ENCODE data around the gene NCS1.

NCS1 gene

DNA sequence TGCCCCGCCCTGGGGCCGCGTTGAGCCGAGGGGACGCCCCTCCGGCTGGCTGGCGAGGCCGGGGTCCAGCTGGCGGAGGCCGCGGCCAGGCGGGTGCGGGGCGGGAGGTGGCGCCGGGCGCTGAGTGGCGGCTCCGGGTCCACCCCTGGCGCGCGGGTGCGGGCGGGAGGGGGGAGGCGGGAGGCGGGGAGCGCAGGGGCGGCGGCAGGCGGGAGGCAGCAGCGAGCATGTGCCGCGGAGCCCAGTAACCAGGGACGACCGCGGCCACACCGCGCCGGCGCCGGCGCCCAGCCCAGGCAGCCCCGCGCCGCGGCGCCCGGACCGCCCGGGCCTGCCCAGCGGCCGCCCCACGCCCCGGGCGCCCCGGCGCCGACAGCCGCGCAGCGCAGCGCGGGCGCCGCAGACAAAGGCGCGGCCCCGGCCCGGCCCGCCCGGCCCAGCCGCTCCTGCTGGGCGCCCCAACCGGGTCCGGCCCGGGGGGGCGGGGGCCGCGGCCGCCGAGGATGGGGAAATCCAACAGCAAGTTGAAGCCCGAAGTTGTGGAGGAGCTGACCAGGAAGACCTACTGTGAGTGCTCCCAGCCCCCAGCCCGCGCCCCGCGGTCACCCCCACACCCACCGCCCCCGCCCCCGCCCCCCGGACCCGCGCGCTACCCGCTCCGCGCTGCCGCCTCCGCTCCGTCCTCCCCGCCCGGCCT, at the start of gene NCS1:
TSS of gene NCS1 (plus strand) at position 244 of the 697 bp plus-strand sequence. CDS start at position 504, 260 bp downstream.
- DNase-seq: peak; percentile 70

DNA sequence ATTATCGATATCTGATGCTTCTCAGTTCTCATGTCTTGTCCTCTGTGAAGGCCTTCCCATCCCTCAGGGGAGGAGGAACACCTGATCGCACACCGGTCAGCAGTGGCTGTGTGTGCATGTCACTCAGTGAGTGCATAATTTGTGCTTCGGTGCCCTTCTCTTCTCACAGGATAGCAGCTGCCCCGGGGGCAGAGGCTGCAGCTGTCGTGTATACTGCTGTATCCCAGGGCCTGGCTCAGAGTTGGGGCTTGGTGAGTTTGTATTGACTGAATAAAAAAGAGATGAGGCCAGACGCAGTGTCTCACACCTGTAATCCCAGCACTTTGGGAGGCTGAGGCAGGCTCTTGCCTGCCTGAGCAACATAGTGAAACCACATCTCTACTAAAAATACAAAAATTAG, 49.7 kb upstream of the NCS1 start:
- DNase-seq: peak; percentile 64

DNA sequence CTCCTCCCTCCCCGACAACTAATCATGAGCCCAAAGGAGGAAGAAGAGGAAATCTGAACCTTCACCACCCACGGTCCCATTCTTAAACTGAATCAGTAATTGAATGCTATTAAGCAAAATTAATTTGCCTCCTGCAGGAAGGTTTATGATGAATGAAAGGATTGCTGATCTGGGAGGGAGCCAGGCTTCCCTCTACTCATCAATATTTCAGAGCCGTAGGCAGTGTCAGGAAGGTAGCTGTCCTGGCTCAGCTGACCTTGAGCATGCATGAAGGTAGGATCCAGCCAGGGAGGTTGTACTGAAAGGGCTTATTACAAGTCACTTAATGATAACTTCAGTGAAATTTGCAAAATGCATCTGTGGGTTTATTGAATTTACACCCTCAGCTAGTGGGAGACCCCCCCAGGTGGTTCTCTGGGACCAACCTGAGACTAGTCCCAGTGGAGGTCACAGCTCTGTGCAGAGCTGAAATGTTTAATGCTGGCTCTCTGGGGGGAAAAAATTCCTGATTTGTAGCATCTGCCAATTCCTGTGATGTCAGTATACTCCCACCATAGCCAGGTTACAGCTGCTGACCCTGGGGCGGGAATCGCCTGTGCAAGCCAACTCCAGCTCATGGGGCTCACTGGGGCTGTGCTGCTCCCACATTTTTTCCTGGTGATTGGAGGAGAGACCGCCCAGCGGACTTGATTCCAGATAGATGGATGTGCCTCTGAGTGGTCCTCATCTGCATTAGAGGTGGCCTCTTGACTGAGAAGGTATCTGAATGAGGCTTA, 47.9 kb upstream of the NCS1 start:
- no peak for DNase-seq

DNA sequence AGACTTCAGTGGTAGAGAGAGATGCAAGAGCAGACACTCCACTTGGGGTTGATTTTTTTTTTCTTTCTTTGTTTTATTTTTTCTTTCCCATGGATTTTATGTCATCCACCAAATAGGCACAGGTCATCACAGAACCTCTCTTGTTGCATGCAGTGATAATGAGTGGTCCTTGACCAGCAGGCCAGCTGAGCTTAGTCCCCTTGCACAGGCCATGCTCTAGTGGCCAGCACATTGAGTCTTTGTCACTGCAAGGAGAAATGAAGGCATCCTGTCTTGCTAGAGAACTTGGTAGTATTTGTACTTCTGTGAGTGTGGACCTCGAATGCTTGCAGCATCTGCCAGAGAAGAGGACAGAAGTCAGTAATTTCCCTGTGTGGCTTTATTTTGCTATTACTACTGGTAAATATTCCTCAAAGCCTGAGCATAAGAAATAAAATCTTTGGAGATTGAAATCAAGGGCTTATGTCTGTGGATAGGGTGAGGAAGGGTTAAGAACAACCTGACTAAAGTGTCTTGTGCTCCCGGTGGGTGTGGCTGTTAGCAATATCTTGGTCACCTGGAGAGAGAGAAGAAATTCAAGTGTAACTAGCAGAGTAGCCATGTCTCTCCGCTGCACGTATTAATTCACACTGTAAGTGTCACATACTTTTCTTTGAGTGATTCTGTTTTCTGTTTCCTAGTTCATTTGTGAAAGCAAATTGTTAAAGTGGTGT, 45.3 kb upstream of the NCS1 start:
- DNase-seq: no peak

DNA sequence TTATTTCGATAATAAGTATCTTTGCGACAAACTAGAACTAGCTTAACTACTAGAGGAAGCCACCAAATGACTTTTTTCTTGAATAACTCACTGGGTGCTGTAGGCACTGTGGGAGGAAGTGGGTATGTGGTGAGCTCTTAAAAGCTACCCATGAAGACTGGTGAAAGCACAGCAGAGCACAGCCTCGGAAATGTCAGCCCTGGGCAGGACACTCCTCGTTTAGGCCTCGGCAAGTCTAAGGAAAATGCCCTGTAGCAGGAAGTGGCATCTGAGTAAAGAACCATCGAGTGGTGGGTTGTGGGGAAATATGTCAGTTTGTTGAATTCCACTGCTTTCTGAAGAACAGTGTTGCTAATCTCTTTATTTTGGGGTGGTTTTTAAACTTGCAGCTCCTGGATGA, 44.0 kb upstream of the NCS1 start:
- no peak for DNase-seq

DNA sequence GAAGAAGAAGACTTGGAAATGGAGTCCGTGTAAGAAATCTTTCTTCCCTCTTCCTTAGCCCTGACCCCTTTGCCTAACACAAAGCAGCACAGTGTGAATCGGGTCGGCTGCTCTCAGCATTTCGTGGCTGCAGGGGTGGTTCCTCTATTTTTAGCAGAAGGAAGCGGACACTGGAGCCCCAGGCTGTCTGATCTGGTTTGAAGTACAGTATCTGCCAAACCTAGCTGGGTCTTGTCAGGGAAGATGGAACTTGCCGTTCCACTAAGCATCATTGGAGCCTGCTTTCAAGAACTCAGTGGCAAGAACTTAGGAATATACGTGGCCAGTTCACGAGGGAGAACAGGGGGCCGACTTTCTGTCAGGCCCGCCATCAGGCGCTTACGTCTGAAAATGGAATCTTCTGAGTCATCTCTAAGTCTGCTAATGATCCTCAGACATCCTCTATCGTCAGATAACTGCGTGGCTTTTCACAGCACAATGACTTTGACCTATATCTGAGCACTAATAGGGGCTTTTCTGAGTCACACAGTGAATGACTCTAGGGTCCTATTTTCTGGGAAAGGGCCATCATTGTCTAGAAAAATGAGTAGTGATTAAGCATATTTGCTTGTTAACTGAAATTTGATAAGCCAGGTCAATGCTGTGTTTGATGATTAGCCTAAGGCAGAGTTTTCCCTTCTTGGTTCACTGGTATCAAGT, 43.3 kb upstream of the NCS1 start:
- DNase-seq: no peak

DNA sequence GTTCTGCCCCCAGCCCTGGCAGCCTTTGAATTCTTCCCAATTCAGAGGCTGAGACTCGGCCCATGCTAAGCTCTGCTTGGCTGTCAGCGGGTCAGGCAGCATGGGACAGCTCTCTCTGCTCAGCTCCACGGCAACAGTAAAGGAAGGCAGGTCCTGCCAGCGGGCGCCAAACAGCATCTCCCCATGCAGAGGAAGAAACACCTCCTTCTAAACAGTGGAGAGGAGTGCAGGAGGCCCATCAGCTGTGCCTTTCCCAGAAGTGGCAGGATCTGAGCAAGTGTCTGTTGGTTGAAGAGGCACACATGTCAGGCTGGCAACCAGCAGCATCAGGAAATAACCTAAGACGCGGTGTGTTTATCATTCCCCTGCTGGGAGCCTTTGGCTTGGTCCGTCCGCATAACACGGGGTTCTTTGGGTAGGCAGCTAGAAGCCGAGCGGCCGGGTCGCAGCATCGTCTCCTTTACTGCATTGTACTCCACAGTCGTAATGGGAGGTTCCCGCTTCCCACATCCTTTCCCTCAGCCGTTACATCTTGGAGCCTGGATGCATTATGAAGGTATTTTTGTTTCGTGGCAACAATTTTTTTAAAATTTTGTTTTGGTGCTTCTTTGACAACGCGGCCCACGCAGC, 42.7 kb upstream of the NCS1 start:
- no peak for DNase-seq

DNA sequence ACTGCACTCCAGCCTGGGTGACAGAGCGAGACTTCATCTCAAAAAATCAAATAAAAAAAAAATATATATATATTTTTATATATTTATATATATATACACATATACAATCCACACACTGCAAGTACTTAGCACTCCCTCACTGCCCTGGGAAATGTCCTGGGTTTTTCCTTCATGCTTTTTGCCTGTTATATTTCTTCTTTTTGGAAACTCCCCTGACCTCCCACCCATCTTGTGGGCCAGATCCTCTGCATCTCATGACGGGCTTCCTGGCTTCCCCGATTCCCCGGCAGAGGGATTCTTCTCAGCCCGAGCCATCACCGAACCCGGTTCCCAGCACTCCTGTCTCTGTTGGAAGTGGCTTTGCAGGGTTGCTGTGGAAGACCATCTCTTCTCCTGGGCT, 39.5 kb upstream of the NCS1 start:
- DNase-seq: no peak

DNA sequence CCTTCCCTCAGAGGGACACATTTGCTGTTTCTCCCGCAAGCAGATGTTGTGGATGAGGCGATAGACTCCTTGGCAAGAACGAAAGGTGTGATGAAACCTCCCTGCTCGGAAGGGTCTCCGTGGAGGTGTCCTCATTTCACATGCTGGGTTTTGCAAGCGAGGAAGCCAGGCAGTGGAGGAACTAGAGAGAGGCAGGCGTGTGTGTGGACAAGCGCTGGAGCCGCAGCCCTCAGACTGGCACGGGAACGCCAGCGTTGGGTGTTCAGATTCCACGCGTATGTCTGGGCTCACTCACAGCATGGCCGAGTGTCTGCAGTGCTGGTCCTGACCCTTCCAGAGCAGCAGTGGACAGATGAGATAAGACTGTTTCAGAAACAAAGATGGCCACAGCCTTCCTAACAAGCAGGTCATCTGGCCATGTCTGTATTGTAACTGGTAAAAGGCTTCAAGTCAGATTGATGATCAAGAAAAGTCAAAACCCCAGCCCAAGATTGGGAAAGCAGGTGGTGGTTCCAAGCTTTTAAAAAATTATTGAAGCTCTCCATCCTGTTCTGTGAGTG, 35.0 kb upstream of the NCS1 start:
- DNase-seq: no peak

DNA sequence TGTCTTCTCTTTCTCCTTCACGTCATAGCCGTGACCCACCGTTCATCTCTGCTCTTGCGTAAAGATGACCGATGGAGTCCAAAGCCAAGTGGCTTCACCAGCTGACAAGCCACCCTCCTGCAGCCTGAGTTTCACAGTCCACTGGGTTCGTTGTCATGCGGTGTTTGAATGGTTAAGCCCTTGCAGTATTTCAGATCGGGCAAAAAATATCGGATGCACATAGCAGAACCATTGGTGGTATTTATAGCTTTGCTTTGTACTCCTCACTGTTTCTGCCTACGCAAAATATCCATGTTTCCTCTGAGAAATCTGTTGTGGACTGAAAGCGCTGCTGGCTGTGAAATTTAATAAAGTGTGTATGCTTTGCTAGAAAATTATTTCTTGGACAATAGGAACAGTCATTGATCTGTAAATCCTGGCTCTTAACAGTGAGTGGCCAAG, 34.5 kb upstream of the NCS1 start:
- DNase-seq: no peak

DNA sequence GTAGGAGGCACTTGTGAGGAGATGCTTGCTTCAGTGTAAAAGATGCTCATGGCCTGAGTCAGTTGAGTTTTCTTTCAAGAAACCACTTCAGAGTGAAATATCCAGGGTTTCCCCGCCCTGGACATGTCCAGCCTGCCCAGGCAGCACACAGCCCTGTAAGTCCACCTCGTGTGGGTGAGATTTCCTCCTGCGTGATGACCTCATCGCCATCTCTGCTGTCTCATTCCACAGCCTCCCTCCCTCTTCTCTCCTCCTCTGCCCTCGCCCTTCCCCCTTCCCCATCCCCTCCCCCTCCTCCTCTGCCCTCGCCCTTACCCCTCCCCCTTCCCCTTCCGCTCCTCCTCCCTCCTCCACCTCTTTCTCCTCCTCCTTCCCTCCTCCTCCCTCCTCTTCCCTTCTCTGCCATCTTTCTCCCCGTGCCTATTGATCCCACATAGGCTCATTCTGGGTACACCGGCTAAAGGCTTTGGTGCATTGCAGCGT, 34.0 kb upstream of the NCS1 start:
- DNase-seq: no peak

DNA sequence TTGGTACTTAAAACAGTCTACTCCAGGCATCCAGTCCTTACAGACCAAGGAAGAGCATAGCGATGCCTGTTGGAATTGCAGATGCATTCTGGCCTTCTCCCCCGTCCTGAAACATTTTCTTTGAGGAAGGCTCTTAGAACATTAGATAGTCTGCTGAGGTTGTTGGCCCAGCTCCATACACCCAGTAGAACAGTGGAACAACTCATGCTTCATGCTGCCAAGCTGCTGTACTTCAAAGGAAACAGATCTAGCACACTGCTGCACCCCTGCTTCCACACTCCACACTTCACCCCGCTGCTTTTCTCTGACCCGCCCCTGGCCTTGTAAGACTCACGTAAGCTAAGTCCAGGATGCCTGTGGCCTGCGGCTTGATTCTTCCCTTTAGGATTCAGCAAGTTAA, 33.4 kb upstream of the NCS1 start:
- no peak for DNase-seq

DNA sequence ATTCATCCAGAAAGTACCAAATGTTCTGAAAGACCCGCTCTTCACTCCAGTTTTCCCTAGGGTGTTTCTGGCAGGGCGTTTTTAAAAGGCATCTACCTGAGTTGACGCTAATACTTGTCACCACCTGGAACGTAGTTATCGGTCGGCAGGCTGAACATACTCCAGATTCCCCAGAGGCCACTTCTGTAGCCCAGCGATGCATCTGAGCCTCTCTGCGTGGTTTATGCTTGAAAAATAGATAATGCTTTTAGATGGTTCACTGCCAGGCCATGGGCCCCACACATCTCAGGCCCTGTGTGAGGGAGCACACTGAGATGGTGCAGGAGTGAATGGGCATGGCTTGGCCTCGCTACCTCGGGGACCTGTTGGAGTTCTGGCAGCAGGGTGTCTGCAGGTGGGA, 33.0 kb upstream of the NCS1 start:
- DNase-seq: peak; percentile 61

DNA sequence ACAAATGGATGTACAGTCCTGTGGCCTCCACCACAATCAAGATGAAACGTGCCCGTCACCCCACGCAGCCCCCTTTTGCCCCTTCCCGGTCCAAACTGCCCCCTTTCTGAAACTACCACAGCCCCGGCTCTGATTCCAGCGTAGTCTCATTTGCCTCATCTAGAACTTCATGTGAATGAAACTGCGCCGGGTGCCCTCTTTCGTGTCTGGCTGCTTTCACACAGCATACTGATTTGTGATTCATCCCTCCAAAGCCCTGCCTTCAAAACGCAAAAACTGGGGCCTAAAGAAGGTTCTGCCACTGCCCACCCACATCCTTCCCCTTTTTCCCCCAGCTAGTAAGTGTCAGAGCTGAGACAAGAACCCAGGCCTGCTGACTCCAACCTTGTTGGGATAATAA, 31.5 kb upstream of the NCS1 start:
- no peak for DNase-seq

DNA sequence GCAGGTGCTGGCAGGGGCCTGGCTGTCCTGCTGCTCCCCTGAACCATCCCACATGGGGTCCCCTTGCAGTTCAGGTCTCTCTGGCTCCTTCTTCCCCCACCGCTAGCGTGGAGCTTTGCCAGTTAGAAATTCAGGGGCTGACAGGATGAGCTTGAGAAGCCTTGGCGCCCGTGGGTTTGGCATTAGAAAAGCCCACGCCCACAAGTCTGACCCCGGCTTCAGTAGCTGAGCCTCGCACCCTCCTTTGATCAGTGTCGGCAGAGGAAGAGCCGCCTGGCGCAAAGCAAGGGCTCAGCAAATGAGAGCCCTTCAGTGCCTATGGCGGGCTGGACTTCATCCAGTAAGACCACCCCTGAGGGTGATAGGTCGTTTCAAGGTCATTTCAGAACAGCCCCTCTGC, 30.1 kb upstream of the NCS1 start:
- DNase-seq: no peak

DNA sequence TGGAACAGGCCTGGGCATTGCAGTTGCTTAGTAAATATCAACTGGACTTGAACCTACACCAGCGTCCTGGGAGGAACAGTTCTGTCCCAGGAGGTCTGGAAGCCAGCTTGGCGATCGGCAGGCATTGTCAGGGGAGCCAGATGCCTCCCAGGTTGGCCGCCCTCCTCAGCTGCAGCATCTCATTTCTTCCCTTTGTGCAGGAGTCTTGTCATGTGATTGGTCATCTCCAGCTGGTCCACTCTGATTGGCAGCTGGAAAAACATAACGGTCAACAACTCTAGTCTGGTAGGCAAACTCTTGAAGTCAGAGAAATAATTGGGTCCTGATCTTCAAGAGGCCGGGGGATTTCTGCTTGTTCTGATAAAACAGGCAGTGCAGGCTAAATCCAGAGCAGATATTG, 29.6 kb upstream of the NCS1 start:
- no peak for DNase-seq

DNA sequence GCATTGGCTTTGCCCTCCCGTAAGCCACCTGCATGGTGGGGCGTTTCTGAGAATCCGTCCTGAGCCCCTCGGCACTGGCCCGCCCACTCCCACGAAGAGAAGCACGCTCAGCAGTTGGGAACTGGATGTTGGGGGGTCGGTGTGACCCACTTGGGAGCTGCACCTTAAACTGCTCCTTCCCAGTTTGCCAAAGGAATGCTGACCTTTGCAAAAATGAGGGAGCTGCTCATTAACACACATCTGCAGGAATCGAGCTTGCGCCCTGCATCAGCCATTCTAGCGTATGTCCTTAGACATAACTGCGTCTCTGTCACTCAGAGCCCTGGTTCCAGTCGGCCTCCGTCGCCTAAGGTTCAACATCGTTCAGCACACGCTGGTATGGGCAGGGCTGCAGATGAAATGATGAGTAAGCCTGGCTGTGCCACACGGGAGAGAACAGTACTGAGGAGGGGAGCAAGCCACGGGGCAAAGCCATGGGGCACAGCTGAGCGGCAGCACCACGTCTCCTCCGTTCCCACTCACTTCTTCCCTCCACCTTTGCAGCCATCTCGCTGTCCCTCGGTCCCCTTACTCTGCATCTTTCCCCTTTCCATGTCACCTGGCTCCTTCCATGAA, 28.8 kb upstream of the NCS1 start:
- DNase-seq: no peak

DNA sequence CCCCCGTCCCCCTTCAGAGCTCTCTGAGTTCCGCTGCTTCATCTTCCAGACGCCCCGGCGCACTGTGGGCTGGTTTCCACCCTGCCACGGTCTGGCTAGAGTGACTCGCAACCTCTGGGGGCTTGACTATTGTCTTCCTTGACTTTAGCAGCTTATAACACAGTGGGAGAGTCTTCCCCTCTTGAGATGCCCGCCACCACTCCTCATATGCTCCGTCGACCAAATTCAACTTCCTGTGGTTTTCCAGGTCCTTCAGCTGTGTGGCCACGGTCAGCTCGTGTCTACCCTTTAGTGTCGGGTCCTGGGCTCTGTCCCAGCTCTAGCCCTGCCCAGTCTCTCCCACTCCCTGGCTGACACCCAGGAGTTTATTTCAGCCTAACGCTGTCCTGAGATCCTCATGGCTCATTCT, 28.2 kb upstream of the NCS1 start:
- no peak for DNase-seq

DNA sequence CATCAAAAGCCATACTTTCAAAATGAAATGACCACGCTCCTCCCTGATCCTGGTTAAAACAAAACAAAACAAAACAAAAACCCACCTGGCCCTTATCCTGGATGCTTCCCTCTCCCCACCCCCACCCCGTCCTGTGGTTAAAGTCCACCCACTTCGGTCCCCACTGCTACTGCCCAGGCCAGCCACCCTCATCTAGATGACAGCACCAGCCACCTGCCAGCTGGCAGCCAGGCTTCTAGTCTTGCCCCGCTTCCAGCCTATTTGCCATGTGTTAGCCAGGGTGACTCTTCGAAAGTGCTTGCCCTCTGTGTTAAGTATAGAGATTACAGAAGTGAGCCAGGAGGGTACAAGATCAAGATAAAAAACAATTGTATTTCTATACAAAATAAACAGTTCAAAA, 27.5 kb upstream of the NCS1 start:
- no peak for DNase-seq

DNA sequence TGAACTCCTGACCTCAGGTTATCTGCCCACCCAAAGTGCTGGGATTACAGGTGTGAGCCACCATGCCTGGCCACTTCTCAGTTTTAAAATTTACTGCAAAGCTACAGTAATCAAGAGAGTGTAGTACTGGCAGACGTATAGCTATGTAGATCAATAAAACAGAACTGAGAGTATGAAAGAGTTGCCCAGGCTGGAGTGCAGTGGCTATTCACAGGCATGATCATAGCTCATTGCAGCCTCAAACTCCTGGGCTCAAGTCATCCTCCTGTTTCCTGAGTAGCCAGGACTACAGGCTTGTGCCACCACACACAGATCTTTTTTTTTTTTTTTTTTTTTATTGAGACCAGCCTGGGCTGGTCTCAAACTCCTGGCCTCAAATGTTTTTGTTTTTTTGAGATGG, 26.5 kb upstream of the NCS1 start:
- no peak for DNase-seq

DNA sequence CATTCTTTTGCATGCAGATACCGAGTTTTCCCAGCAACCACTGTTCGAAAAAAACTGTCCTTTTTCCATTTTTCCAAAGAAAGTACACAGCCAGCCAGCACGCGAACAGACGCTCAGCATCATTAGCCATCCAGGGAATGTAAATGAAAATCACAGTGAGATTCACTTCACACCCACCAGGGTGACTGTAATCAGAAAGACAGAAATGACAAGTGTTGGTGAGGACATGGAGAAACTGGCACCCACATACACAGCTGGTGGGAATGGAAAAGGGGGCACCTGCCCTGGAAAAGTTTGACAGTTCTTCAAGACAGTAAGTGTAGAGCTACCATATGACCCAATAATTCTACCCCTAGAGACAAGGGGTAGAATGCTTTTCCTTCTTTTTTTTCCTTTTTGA, 25.0 kb upstream of the NCS1 start:
- DNase-seq: no peak

DNA sequence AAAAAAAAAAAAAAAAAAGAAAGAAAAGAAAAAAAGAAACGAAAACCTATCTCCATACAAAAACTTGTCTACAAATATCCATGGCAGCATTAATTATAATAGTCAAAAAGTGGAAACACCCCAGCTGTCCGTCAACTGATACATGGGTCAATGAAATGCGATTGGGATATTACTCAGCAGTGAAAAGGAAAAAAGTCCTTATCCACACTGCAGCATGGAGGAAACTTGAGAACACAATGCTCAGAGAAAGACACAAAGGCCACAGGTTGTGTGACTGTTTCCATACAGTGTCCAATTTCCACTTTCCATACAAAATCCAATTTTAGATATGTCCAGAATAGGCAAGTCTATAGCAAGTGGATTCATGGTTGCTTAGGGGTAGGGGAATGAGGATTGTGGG, 24.3 kb upstream of the NCS1 start:
- no peak for DNase-seq
